ENCODE measurements around the gene CSTB. TPM values are rescaled to one million over a fixed set of nuclear protein-coding genes. Genes with fewer than 3 reads are reported as not detected.

Gene CSTB
- polyA plus RNA-seq, 4 donors = 40.5 to 64.9 (median 46.9) TPM

GRCh38 chr21:43752758-43753438 lies 23.2 kb downstream of the CSTB start:
- DNase-seq (ENCODE audit: low read depth in 4 of 4, low spot score in 2 of 4) = no peak

GRCh38 chr21:43751955-43752591 lies 24.0 kb downstream of the CSTB start:
- no peak for DNase-seq (ENCODE audit: low read depth in 4 of 4, low spot score in 2 of 4)

- no peak for DNase-seq (ENCODE audit: low read depth in 4 of 4, low spot score in 2 of 4)
Measured at GRCh38 chr21:43750339-43751033, 25.6 kb downstream of the CSTB start.

GRCh38 chr21:43749651-43750262 lies 26.4 kb downstream of the CSTB start:
- no peak for DNase-seq (ENCODE audit: low read depth in 4 of 4, low spot score in 2 of 4)

- DNase-seq (ENCODE audit: low read depth in 4 of 4, low spot score in 2 of 4) = no peak
Measured at GRCh38 chr21:43748622-43749021, 27.5 kb downstream of the CSTB start.

GRCh38 chr21:43745772-43746517 lies 30.2 kb downstream of the CSTB start:
- no peak for DNase-seq (ENCODE audit: low read depth in 4 of 4, low spot score in 2 of 4)

GRCh38 chr21:43744725-43745124 lies 31.4 kb downstream of the CSTB start:
- DNase-seq (ENCODE audit: low read depth in 4 of 4, low spot score in 2 of 4) = no peak

- no peak for DNase-seq (ENCODE audit: low read depth in 4 of 4, low spot score in 2 of 4)
Measured at GRCh38 chr21:43743947-43744346, 32.2 kb downstream of the CSTB start.

- no peak for DNase-seq (ENCODE audit: low read depth in 4 of 4, low spot score in 2 of 4)
Measured at GRCh38 chr21:43741423-43742096, 34.5 kb downstream of the CSTB start.

GRCh38 chr21:43740497-43741156 lies 35.5 kb downstream of the CSTB start:
- DNase-seq (ENCODE audit: low read depth in 4 of 4, low spot score in 2 of 4) = no peak

GRCh38 chr21:43739621-43740435 lies 36.3 kb downstream of the CSTB start:
- DNase-seq (ENCODE audit: low read depth in 4 of 4, low spot score in 2 of 4) = no peak

GRCh38 chr21:43737158-43737950 lies 38.8 kb downstream of the CSTB start:
- no peak for DNase-seq (ENCODE audit: low read depth in 4 of 4, low spot score in 2 of 4)

GRCh38 chr21:43736224-43736883 lies 39.8 kb downstream of the CSTB start:
- no peak for DNase-seq (ENCODE audit: low read depth in 4 of 4, low spot score in 2 of 4)

GRCh38 chr21:43735236-43736091 lies 40.6 kb downstream of the CSTB start:
- no peak for DNase-seq (ENCODE audit: low read depth in 4 of 4, low spot score in 2 of 4)

GRCh38 chr21:43734928-43735229 lies 41.2 kb downstream of the CSTB start:
- DNase-seq (ENCODE audit: low read depth in 4 of 4, low spot score in 2 of 4) = no peak

GRCh38 chr21:43734131-43734927 lies 41.8 kb downstream of the CSTB start:
- DNase-seq (ENCODE audit: low read depth in 4 of 4, low spot score in 2 of 4) = no peak

All from left renal cortex interstitium (tissue), 4 donors.